Glutamatergic neuron (in vitro differentiated cells): Measurements from ENCODE around the gene OR8B3. TPM values are rescaled to one million over a fixed set of nuclear protein-coding genes. Genes with fewer than 3 reads are reported as not detected.

ENCODE experiments used
- DNase-seq: peaks from one replicate; pipeline ENCODE4 v3.0.0; 2022
- H3K27ac Mint-ChIP-seq: one replicate; pipeline ENCODE4 v1.8.0; 2020; ENCODE audit warnings: mild to moderate bottlenecking, mixed read lengths, inconsistent platforms; ENCODE audit not compliant: unreplicated experiment
- H3K27me3 Mint-ChIP-seq: one replicate; pipeline ENCODE4 v1.8.0; 2020; ENCODE audit warnings: mild to moderate bottlenecking, moderate library complexity, mixed read lengths, inconsistent platforms; ENCODE audit not compliant: unreplicated experiment
- H3K36me3 Mint-ChIP-seq: one replicate; pipeline ENCODE4 v1.8.0; 2020; ENCODE audit warnings: mild to moderate bottlenecking, mixed read lengths, inconsistent platforms; ENCODE audit not compliant: unreplicated experiment
- H3K4me1 Mint-ChIP-seq: one replicate; pipeline ENCODE4 v1.8.0; 2020; ENCODE audit warnings: mild to moderate bottlenecking, low read depth, mixed read lengths, inconsistent platforms; ENCODE audit not compliant: unreplicated experiment
- H3K4me3 Mint-ChIP-seq: one replicate; pipeline ENCODE4 v1.8.0; 2020; ENCODE audit warnings: mild to moderate bottlenecking, mixed read lengths, inconsistent platforms; ENCODE audit not compliant: unreplicated experiment
- H3K9me3 Mint-ChIP-seq: one replicate; pipeline ENCODE4 v1.8.0; 2020; ENCODE audit warnings: mild to moderate bottlenecking, moderate library complexity, mixed read lengths, inconsistent platforms; ENCODE audit not compliant: unreplicated experiment
- total RNA-seq: library from RNA; stranded (reverse); fragmentation: NEBNext Ultra II Directional; extraction: Animal tissue kit (Norgen Biotek cat#: 25700); gene quantifications from one replicate; pipeline ENCODE4 v1.2.1, GENCODE V29; 2021; ENCODE audit not compliant: unreplicated experiment
- TF ChIP-seq, protein P1 (sequence below): fragments of 200-600 bp; sonication (generic); IDR thresholded peaks from one replicate; pipeline ENCODE4 v1.5.0; 2021; ENCODE audit not compliant: partially characterized antibody, unreplicated experiment

OR8B3 gene
- total RNA-seq, 1 donor from 2014 or later: not detected

DNA sequence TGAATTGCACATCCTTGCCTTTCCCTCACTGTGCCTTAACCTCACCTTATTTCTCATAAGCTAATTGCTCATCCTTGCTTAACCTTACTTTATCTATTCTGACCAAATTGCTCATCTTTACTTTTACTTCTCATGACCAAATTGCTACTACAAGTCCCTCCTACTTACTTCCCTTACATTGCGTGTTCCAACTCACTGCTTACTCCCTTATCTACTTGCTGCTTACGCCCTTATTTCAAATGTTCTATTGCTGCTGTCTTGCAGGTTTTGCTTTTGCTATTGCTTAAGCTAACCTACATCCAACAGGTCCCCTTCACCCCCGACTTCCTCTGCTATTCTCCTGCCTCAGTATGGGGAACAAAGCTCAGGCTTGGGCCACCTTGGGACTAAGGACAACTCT, 22.5 kb downstream of the OR8B3 start:
- Mint-ChIP-seq H3K27me3 (no peaks in the 10 kb centered on the region), H3K27ac (no peak overlapping the region), H3K4me1 (no peaks in the 10 kb centered on the region), H3K4me3 (no peak overlapping the region), H3K9me3 (no peaks in the 10 kb centered on the region), H3K36me3 (no peaks in the 10 kb centered on the region)
- DNase-seq: no peak
- TF ChIP-seq, protein P1, sequence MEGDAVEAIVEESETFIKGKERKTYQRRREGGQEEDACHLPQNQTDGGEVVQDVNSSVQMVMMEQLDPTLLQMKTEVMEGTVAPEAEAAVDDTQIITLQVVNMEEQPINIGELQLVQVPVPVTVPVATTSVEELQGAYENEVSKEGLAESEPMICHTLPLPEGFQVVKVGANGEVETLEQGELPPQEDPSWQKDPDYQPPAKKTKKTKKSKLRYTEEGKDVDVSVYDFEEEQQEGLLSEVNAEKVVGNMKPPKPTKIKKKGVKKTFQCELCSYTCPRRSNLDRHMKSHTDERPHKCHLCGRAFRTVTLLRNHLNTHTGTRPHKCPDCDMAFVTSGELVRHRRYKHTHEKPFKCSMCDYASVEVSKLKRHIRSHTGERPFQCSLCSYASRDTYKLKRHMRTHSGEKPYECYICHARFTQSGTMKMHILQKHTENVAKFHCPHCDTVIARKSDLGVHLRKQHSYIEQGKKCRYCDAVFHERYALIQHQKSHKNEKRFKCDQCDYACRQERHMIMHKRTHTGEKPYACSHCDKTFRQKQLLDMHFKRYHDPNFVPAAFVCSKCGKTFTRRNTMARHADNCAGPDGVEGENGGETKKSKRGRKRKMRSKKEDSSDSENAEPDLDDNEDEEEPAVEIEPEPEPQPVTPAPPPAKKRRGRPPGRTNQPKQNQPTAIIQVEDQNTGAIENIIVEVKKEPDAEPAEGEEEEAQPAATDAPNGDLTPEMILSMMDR: no peak

DNA sequence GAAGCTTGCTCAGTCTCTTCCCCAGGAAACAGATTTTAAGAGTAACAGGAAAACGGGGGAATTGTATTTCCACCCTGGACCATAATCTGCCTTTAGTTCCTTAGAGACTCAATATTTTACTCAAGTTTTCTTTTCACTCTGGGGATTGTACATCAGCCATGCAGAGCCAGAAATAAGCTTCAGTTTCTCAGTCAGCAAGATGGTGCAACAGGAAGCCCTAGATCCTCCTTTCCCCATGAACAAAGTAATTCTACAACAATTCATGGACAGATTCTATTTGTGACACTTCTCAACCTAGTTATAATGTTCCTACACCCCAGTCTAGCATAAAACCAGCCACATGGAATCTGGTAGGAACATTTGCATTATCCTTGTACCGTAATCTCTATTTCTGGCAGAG, 39.3 kb downstream of the OR8B3 start:
- no peaks in the 10 kb centered on the region for H3K27me3 Mint-ChIP-seq
- no peak overlapping the region for H3K4me3 Mint-ChIP-seq
- H3K4me1 Mint-ChIP-seq: no peaks in the 10 kb centered on the region
- H3K27ac Mint-ChIP-seq: no peak overlapping the region
- no peaks in the 10 kb centered on the region for H3K9me3 Mint-ChIP-seq
- no peaks in the 10 kb centered on the region for H3K36me3 Mint-ChIP-seq
- DNase-seq: no peak
- TF ChIP-seq, protein P1: no peak

DNA sequence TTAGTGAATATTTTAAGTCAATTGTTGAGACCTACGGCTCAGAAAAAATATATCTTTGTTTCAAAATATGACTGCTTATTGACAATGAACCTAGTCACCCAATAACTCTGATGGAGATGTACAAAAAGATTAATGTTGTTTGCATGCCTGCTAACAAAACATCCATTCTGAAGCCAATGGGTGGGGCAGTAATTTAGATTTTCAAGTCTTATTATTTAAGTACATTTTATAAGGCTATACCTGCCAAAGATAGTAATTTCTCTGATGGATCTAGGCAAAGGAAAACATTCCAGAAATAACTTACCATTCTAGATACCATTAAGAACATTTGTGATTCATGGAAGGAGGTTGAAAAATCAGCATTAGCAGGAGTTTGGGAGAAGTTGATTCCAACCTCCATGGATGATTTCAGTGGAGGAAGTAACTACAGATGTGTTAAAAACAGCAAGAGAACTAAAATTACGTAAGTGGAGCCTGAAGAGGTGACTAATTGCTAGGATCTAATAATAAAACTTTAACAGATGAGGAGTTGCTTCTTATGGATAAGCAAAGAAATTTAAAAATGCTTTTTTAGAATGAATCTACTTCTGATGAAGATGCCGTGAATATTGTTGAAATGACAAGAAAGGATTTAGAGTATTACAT, 52.4 kb downstream of the OR8B3 start:
- Mint-ChIP-seq H3K27ac (no peak overlapping the region), H3K27me3 (no peaks in the 10 kb centered on the region), H3K9me3 (no peaks in the 10 kb centered on the region), H3K4me3 (no peak overlapping the region), H3K4me1 (no peaks in the 10 kb centered on the region), H3K36me3 (no peaks in the 10 kb centered on the region)
- TF ChIP-seq, protein P1: no peak
- no peak for DNase-seq

Other genes with a start within 250 kb of the OR8B3 start
- 0.29 TPM for gene OR10D3, start 215.7 kb downstream of the OR8B3 start, total RNA-seq
- gene OR8G1, start 157.9 kb downstream of the OR8B3 start, total RNA-seq: not detected
- gene OR8G5, start 142.6 kb downstream of the OR8B3 start, total RNA-seq: not detected
- gene OR8D1, start 85.1 kb downstream of the OR8B3 start, total RNA-seq: not detected
- gene OR8D2, start 78.8 kb downstream of the OR8B3 start, total RNA-seq: not detected
- not detected for gene OR8B2, start 14.5 kb downstream of the OR8B3 start, total RNA-seq
- not detected for gene OR8B4, start 25.8 kb upstream of the OR8B3 start, total RNA-seq
- not detected for gene OR8B8, start 46.7 kb upstream of the OR8B3 start, total RNA-seq
- gene OR8B12, start 144.6 kb upstream of the OR8B3 start, total RNA-seq: not detected
- not detected for gene OR8A1, start 171.0 kb upstream of the OR8B3 start, total RNA-seq
- gene PANX3, start 212.4 kb upstream of the OR8B3 start, total RNA-seq: not detected
- gene TBRG1, start 223.8 kb upstream of the OR8B3 start, total RNA-seq: 35.3 TPM